H1 (cell line): ENCODE results near the gene CRADD.

Experiments
- BACH1 ChIP-seq: IDR thresholded peaks from 2 replicates; pipeline ENCODE4 v1.6.1; 2012; ENCODE audit warnings: low read length, improper control_type of control experiment
- HDAC2 ChIP-seq, 2 experiments: fragments of 300-600 bp in 1 of 2; sonication (generic) in 1 of 2; IDR thresholded peaks; 2 replicates each; pipeline ENCODE4 v1.6.1; 2011 to 2012; ENCODE audit warnings: low read depth in 2 of 2, low read length in 2 of 2, mild to moderate bottlenecking in 2 of 2, moderate library complexity in 2 of 2, borderline replicate concordance in 1 of 2, inconsistent platforms in 1 of 2
- TF ChIP-seq, protein P1 (sequence below), 3 experiments: IDR thresholded peaks; 1 replicate in 2 of 3; 2 replicates in 1 of 3; pipeline versions ENCODE4 v1.5.1 to v1.6.1; 2011; ENCODE audit warnings: low read length in 3 of 3, mild to moderate bottlenecking in 3 of 3, inconsistent platforms in 2 of 3, low read depth in 1 of 3, moderate library complexity in 1 of 3; ENCODE audit not compliant: insufficient read depth in 1 of 3; ENCODE audit errors: control extremely low read depth in 1 of 3

DNA sequence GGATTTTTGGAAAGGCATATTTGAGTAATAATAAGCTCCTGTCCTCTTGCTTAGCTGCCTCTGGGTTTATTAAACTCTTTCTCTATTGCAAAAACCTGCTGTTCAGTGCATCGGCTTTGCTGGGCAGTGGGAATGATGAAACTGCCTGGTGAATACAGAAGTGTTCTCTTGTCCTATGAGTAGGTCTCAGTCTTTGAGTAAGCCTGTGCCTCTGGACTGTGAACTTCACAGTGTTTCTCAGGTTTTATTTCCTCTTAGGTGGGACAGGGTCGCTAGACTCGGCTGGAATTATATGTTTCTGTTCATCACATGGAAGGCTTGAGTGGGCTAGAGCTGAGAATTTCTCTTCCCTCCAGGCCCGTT lies 46.4 kb downstream of the CRADD start:
- TF ChIP-seq, protein P1, sequence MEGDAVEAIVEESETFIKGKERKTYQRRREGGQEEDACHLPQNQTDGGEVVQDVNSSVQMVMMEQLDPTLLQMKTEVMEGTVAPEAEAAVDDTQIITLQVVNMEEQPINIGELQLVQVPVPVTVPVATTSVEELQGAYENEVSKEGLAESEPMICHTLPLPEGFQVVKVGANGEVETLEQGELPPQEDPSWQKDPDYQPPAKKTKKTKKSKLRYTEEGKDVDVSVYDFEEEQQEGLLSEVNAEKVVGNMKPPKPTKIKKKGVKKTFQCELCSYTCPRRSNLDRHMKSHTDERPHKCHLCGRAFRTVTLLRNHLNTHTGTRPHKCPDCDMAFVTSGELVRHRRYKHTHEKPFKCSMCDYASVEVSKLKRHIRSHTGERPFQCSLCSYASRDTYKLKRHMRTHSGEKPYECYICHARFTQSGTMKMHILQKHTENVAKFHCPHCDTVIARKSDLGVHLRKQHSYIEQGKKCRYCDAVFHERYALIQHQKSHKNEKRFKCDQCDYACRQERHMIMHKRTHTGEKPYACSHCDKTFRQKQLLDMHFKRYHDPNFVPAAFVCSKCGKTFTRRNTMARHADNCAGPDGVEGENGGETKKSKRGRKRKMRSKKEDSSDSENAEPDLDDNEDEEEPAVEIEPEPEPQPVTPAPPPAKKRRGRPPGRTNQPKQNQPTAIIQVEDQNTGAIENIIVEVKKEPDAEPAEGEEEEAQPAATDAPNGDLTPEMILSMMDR (IDR thresholded peaks at IDR 0.05; ENCODE audit: control extremely low read depth in 1 of 3, insufficient read depth in 1 of 3, low read depth in 1 of 3, low read length in 3 of 3), result no peak
- TF ChIP-seq BACH1, result no peak
- no peak for TF ChIP-seq HDAC2 (IDR thresholded peaks at IDR 0.05; ENCODE audit: borderline replicate concordance in 1 of 2, low read depth in 2 of 2, low read length in 2 of 2)
